AG04450 (cell line): ENCODE results near the gene MTG1. TPM values are rescaled to one million over a fixed set of nuclear protein-coding genes. Genes with fewer than 3 reads are reported as not detected.

ENCODE experiments used
- CTCF ChIA-PET: fragments of 300-600, 350-600 bp; formaldehyde crosslinking; extraction: SDS; loops from one replicate; lab custom pipeline; 2022; ENCODE audit warnings: antibody characterized with exemption, inconsistent platforms; lab: Charles Lee
- POLR2A ChIA-PET: fragments of 350-600 bp; formaldehyde crosslinking; extraction: SDS; loops from one replicate; lab custom pipeline; 2021; ENCODE audit warnings: antibody characterized with exemption, inconsistent platforms; lab: Yijun Ruan, JAX
- DNase-seq: peaks from one replicate; pipeline ENCODE4 v3.0.0-alpha.2; 2011; ENCODE audit warnings: low read depth, low spot score
- H3K27ac ChIP-seq: one replicate; pipeline ENCODE4 v1.5.1; 2012; ENCODE audit warnings: low read depth, low read length, control low read depth
- H3K27me3 ChIP-seq: one replicate; pipeline ENCODE4 v1.6.0; 2012; ENCODE audit warnings: low read length; ENCODE audit not compliant: control insufficient read depth, insufficient read depth
- H3K4me3 ChIP-seq: 2 replicates; pipeline ENCODE4 v1.5.1; 2011; ENCODE audit warnings: mild to moderate bottlenecking, low read depth, low read length, control low read depth
- H3K9me3 ChIP-seq: 2 replicates; pipeline ENCODE4 v1.5.1; 2012; ENCODE audit warnings: low read length; ENCODE audit not compliant: control insufficient read depth, insufficient read depth
- CTCF ChIP-seq: IDR thresholded peaks from 2 replicates; pipeline ENCODE4 v1.5.1; 2011; ENCODE audit warnings: low read depth, low read length, control low read depth, inconsistent platforms
- polyA plus RNA-seq: library from polyadenylated mRNA; depleted of rRNA; stranded (reverse); fragments of >200 nt; gene quantifications from 2 replicates; pipeline ENCODE4 v1.2.3, GENCODE V29; 2011

The MTG1 gene
- polyA plus RNA-seq, 1 experiment, result 36.1 TPM

- no peak overlapping the region for H3K4me3 ChIP-seq
- POLR2A ChIA-PET, result no interaction called here
- TF ChIP-seq CTCF, result no peak
- no peak for DNase-seq
- CTCF ChIA-PET, result interaction anchor here (1.2 kb wide), 1 partner anchor 26 kb away, joined by 5 read pairs; no protein-coding TSS in a partner anchor
- H3K27me3 ChIP-seq, result no peaks in the 10 kb centered on the region
- H3K9me3 ChIP-seq, result no peaks in the 10 kb centered on the region; the same call in 1 of the 2 replicates
- no peak overlapping the region for H3K27ac ChIP-seq
These were observed 38.7 kb upstream of the MTG1 start for GRCh38 chr10:133355266-133355665.

GRCh38 chr10:133355991-133356390 is 38.0 kb upstream of the MTG1 start:
- POLR2A ChIA-PET, result no interaction called here
- Histone ChIP-seq H3K9me3 (no peaks in the 10 kb centered on the region; the same call in 1 of the 2 replicates), H3K27ac (no peak overlapping the region), H3K27me3 (no peaks in the 10 kb centered on the region), H3K4me3 (no peak overlapping the region)
- no peak for DNase-seq
- no peak for TF ChIP-seq CTCF
- CTCF ChIA-PET, result interaction anchor here (1.7 kb wide), 1 partner anchor 26 kb away, joined by 10 read pairs; no protein-coding TSS in a partner anchor

- no peak overlapping the region for H3K27ac ChIP-seq
- no peak for TF ChIP-seq CTCF
- POLR2A ChIA-PET, result no interaction called here
- CTCF ChIA-PET, result interaction anchor here (1.7 kb wide), 1 partner anchor 27 kb away, joined by 10 read pairs; no protein-coding TSS in a partner anchor
- no peaks in the 10 kb centered on the region; the same call in 1 of the 2 replicates for H3K9me3 ChIP-seq
- peak overlapping the region; percentile 61 for H3K4me3 ChIP-seq
- DNase-seq, result no peak
- H3K27me3 ChIP-seq, result no peaks in the 10 kb centered on the region
These were observed 37.2 kb upstream of the MTG1 start for GRCh38 chr10:133356549-133357284.

- CTCF ChIA-PET, result interaction anchor here (1.7 to 2.5 kb wide), 2 partner anchors 28 kb away, joined by 10 to 13 read pairs; no protein-coding TSS in a partner anchor
- H3K27ac ChIP-seq, result no peak within 1 kb of the TSS
These were observed 36.4 kb upstream of the MTG1 start, which contains the start of gene FUOM for GRCh38 chr10:133357285-133358161. Gene FUOM (minus strand): TSS chr10:133358019. CDS start chr10:133358007, 12 bp downstream.

More at GRCh38 chr10:133357285-133358161, 36.4 kb upstream of the MTG1 start, which contains the start of gene FUOM:
- Histone ChIP-seq H3K27me3 (no peaks in the 10 kb centered on the region), H3K4me3 (peak within 1 kb of the TSS; percentile 61), H3K9me3 (no peaks in the 10 kb centered on the region; the same call in 1 of the 2 replicates)
- POLR2A ChIA-PET, result interaction anchor here (0.6 to 1.2 kb wide), 3 partner anchors 9 to 16 kb away, joined by 3 to 4 read pairs (median 3); partner anchors contain the start of gene ECHS1
- DNase-seq, result no peak
- no peak for TF ChIP-seq CTCF
